Measurements from ENCODE around the gene SURF1.

- TF ChIP-seq EZH2 (IDR thresholded peaks at IDR 0.05; ENCODE audit: borderline replicate concordance, insufficient read depth, low read depth, low read length, poor library complexity, severe bottlenecking), result no peak
- TF ChIP-seq CTCF (IDR thresholded peaks at IDR 0.05), result no peak
These were observed 14.8 kb downstream of the SURF1 start for GRCh38 chr9:133341369-133342068.

Data from B cell (primary cell).